ENCODE measurements around the gene PLAAT4.
A peak's percentile ranks its signal among the peaks of the same experiment; 100 is the strongest.
"Not testable (repeated sequence)": the region's sequence is repeated elsewhere in the genome, so short reads cannot be mapped to it uniquely, and the experiment has no call there.

PLAAT4 gene

DNA sequence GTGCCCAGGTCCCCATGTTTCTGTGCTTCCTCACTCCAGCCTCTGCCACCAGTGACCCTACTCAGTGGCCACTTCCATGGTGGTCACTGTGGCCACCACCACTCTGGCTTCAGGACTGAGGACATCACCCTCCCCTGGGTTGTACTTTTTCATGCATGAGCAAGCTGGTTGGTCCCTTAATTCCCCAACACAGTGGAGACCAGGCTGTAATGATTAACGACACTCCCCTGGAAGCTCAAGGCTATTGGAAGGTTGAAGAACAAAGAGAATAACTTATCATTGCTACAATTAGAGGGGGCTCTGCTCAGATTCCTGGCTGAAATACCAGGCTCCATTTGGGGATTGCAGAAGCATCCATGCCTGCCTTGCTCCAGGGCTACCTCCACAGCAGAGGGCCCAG, 10.5 kb downstream of the PLAAT4 start:
- no peak for DNase-seq

- no peak for DNase-seq
Measured at GRCh38 chr11:63548178-63548577, 11.6 kb downstream of the PLAAT4 start.

- no peak for DNase-seq
Measured at GRCh38 chr11:63549411-63549810, 12.8 kb downstream of the PLAAT4 start.

DNA sequence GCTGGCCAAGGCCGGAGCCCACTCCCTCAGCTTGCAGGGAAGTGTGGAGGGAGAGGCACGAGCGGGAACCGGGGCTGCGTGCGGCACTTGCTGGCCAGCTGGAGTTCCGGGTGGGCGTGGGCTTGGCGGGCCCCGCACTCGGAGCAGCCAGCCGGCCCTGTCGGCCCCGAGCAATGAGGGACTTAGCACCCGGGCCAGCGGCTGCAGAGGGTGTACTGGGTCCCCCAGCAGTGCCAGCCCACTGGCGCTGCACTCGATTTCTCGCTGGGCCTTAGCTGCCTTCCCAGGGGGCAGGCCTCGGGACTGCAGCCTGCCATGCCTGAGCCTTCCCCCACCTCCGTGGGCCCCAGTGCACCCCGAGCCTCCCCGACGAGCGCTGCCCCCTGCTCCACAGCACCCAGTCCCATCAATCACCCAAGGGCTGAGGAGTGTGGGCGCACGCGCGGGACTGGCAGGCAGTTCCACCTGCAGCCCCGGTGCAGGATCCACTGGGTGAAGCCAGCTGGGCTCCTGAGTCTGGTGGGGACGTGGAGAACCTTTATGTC, 13.6 kb downstream of the PLAAT4 start:
- DNase-seq: not testable (repeated sequence)

- no peak for DNase-seq
Measured at GRCh38 chr11:63551091-63551888, 14.7 kb downstream of the PLAAT4 start.

- no peak for DNase-seq
Measured at GRCh38 chr11:63551889-63552266, 15.3 kb downstream of the PLAAT4 start.

GRCh38 chr11:63552921-63553320, 16.3 kb downstream of the PLAAT4 start:
- DNase-seq: no peak

DNA sequence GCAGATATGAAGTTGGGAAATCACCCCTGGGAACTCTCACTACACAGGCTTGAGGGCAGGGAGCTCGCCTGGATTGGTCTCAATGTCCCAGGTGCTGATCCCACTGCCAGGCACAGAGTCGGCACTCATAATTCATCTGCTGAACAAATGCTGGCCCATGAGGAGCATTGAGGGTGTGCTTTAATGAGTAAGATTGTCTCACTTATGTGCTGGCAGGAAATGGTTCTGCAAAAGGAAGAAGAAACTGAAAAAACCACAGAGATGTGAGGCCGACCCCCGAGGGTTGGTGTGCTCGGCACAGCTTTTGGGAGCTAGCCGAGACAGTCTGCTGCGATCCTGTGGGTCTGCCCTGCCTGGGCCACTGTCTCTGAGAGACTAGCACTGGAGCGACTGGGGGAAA, 17.2 kb downstream of the PLAAT4 start:
- no peak for DNase-seq

GRCh38 chr11:63554877-63555223, 18.2 kb downstream of the PLAAT4 start:
- DNase-seq: no peak

DNA sequence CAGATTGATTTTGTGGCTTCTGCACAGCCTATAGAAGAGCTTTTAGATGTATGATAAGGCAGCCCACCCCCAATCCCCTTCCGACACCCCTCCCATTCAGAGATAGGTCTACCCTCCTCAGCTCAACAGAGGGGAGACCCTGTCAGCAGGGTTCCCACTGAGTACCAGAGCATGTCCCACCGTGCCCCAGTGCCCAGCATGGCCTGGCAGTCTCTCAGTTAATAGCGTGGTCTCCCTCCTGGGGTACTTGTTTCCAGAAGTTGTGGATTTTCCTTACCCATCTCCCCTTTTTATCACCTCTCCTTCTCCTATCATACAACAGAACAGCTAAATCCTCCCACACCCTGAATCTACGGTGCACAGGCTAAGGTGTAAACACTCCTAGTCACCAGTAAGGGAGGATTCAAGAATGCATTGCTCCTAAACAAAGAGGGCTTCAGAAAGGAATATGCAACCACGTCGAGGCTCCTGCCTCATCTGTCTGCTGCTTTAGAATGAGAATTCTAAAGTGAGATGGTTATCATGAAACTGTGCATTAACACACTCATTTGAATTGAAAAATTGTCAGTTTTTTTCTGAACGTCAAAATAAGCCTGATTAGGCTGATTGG, 19.9 kb downstream of the PLAAT4 start:
- DNase-seq: no peak

- DNase-seq: no peak
Measured at GRCh38 chr11:63557570-63557969, 21.0 kb downstream of the PLAAT4 start.

GRCh38 chr11:63558459-63559157, 22.0 kb downstream of the PLAAT4 start:
- no peak for DNase-seq

DNA sequence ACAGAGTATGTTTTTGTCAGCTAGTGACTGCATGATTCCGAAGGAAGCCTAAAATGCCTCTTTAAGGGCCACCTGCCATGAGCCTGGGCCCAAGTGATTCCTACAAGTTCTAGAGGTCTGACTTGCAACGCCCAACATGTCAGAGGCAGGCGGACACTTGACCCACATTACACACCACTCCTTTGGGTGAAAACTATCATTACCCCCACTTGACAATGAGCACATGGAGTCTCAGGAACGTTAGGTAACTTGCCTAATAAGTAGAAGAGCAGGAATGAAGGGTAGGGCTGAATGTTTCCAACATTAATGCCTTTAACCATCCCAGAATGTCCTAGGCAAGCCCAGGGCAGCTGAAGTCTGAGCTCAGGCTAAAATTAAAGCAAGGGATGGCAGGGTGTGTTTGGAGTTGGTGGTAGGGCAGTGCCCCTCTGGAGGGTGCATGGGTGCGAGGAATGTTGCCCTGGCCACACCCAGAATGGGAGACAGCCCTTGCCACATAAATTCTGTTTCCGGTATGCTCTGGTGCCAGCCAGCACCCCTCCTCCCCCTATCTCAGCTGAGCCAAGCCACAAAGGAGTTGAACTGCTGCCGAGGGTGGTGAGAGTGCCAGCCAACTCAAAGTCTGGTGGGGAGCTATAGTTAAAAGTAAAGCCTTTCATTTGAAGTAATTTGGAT, 24.0 kb downstream of the PLAAT4 start:
- DNase-seq: no peak

DNA sequence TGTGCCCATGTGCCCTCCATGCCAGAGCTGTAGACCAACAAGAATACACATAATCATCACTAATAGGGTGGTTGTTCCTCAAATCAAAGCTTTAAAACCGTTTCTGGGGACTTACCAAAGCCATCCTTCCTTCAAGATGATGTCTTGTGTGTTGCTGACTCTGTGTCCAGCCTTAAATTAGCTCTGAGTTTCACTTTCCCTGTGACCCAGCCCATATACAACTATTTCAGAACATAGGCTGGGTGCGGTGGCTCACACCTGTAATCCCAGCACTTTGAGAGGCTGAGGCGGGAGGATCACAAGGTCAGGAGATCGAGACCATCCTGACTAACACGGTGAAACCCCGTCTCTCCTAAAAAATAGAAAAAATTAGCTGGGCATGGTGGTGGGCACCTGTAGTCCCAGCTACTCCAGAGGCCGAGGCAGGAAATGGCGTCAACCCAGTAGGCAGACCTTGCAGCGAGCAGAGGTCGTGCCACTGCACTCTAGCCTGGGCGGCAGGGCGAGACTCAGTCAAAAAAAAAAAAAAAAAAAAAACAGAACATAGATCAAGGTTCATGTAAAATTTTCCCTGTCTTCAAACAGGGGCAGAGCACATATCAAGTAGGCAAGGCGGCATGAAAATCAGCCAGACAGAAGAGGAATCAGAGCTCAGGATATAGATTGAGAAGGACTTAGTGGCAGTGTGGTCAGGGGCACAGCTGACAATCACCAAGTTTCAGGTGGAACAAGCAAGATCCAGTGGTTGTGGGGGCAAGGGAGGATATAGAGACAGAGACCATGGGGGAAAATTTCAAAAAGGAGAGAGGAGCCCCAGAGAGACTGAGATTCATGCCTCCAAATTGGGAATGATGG, 26.8 kb downstream of the PLAAT4 start, which contains the start of gene PLAAT2:
Gene PLAAT2, minus strand, starts transcription at position 179 of the 855 bp plus-strand sequence. Its CDS starts 55 bp downstream, at position 124.
- no peak for DNase-seq

DNA sequence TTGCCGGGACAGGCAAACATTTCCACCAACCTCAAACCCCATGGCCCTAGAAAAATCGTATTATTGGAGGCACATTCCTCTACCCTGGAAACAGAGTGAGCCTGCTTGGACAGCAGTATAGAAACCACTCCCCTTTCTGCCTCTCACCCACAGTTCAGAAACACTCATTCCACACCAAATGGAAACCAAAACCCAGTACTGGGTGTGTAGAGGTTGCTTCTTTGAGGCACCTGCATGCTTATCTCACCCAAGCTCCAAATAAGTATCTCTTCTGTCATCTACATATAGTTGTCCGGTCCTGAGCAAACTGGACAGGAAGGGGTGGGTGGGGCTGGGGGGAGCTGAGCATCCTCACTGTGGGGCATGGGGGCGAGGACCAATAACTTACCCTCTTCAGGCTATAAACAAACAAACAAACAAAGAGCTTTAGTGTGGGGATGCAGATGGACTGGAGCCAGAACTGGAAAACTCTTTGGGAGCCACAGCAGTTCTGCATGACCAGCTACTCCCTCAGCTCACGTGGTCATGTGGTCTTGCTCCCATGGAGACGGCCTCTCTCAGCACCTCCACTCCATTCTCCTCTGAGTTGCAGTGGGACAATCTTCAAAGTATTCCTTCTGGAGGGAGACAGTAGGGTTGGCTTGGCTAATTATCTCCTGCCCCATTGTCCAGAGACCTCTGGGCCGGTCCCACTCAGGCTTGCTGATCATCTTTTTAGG, 27.6 kb downstream of the PLAAT4 start:
- no peak for DNase-seq

GRCh38 chr11:63564784-63565350, 28.3 kb downstream of the PLAAT4 start:
- peak; percentile 45 for DNase-seq

- peak; percentile 78 for DNase-seq
Measured at GRCh38 chr11:63567044-63567840, 30.6 kb downstream of the PLAAT4 start.

GRCh38 chr11:63569570-63569969, 33.0 kb downstream of the PLAAT4 start:
- DNase-seq: no peak

GRCh38 chr11:63572026-63572688, 35.5 kb downstream of the PLAAT4 start:
- DNase-seq: no peak
